Hematopoietic multipotent progenitor cell treated with erythropoietin and hydrocortisone succinate and interleukin-3 and kit ligand, for 17 days (in vitro differentiated cells): Measurements from ENCODE around the gene CNOT2.
"Not testable (repeated sequence)": the region's sequence is repeated elsewhere in the genome, so short reads cannot be mapped to it uniquely, and the experiment has no call there.

ENCODE experiments used
- DNase-seq: peaks from one replicate; pipeline ENCODE4 v3.0.0-alpha.2; 2015; ENCODE audit warnings: low spot score

The CNOT2 gene

DNA sequence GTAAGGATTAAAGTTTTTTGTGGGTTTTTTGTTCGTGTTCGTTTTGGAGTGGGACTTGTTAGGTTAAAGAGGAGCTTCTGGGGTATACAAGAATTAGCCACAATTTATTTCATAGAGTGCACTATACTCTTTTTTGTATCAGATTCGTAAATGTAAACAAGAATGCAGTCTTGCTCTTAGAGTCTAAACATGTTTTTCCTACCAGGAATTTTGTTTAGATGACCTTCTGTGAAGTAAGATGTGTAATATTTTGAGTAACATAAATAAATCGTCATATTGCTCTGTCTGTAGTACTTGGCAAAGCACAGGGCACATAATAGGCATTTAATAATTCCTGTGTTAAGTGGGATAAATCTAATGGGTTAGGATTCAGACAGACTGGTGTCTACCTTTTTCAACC is 9.6 kb downstream of the CNOT2 start:
- no peak for DNase-seq

DNA sequence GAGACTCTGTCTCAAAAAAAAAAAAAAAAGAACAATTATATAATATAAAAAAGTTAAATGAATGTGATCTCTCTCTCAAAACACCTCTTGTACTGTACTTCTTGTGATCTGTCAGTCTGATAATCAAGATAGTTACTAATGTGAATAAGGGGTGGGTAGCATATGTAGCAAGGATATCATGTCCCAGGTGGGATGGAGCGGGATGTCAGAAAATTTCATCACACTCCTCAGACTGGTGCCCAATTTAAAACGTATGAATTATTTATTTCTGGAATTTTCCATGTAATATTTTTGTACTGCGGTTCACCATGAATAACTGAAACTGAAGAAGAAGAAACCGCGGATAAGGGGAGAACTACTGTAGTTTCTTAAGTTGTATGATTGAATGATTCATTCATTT is 11.0 kb downstream of the CNOT2 start:
- DNase-seq = no peak

DNA sequence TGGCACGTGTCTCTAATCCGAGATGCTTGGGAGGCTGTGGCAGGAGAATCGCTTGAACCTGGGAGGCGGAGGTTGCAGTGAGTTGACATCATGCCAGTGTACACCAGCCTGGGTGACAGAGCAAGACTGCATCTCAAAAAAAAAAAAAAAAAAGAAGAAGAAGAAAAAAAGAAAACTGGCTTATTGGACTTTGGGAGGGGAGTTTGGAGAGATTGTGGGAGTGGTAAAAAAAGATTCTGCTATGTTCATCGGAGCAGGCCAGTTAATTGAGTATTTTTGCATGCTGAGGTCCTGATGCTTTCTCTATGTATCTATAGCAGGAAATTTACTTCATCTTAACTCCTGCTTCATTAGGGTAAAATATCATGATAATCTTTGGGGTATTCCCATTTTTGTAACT is 11.6 kb downstream of the CNOT2 start:
- no peak for DNase-seq

DNA sequence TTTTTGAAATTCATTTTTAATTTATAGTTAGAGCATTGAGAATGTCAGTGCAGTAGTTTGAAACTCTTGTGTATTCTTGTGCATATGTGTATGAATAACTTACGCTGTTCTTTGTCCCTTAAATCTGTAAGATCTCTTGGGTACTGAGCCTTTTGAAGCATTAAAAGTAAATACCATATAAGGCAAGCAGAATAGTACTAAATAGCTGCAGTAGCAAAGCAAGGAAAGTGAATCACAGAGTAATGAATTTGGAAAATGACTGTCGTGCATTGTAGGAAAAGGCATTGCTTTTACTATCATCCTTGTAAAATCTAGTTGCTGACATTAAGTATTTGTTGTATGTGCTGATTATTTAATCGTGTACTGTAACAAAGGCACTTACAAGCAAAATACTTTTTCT is 12.1 kb downstream of the CNOT2 start:
- no peak for DNase-seq

- DNase-seq = no peak
Measured at GRCh38 chr12:70258605-70259403, 15.6 kb downstream of the CNOT2 start.

DNA sequence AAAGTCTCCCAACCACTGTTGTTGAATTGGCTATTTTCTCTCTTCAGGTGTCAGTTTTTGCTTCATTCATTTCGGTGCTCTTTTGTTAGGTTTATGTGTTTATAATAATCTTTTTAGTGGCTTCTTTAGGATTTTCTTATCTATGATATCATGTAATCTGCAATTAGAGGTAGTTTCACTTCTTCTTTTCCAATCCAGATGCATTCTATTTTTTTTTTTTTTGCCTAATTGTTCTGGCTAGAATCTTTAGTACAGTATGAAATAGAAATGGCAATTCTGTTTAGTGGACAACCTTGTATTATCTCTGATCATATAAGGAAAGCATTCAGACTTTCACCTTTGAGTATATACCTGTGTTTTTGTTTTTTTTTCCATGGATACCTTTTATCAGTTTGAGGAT is 17.4 kb downstream of the CNOT2 start:
- no peak for DNase-seq

DNA sequence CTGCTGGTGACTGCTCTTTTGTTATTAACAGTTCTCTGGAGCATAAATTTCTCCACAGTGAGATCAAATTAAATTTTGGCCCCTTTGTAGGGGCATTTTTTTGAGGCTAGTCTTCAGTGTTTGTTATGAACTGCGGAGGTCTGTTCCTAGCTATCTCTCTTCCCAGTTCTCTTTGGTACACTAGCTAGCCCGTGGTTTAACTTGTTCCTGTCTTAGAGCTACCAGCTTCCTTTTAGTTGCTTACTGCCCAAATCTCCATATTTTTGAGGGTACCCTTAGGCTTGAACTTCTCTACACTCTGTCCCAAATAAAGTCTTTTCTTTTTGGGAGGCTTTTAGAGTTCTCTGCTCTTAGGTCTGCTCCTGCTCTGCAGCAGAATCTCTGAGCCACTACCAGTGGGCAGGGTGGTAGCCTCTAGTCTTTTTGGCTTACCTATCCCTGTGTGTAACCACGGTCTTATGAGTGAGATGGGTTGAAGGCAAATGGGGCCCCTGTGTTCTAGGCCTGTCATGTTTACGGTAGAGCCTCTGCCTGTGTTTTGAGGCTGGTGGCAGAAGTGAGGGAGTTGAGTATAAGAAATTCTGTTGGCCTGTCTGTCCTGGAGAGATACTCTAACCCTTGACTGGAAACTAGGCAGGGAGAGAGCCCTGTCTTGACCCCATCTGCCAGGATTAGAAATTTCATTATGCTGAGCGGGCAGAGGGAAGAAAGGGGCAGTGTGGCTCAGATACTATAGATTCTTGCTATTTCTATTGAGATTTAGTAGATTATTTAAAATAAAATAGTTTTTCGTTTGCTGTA is 21.0 kb downstream of the CNOT2 start:
- no peak for DNase-seq

- no peak for DNase-seq
Measured at GRCh38 chr12:70265132-70265531, 21.9 kb downstream of the CNOT2 start.

DNA sequence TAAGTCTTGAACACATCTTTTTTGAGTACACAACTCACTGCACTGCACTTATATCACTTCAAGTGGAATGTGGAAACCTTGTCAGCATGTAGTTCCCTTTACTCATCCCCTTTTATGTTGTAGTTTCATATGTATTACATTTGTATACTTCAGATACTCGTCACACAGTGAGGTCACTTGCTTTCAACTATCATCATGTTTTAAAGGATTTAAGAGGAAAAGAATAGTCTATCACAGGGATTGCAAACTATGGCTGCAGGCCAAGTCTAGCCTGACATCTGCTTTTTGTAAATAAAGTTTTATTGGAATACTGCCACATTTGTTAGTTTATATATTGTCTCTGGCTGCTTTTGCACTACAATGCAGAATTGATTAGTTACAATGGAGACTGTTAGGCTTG is 24.3 kb downstream of the CNOT2 start:
- DNase-seq = no peak

- DNase-seq = no peak
Measured at GRCh38 chr12:70268972-70269371, 25.7 kb downstream of the CNOT2 start.

DNA sequence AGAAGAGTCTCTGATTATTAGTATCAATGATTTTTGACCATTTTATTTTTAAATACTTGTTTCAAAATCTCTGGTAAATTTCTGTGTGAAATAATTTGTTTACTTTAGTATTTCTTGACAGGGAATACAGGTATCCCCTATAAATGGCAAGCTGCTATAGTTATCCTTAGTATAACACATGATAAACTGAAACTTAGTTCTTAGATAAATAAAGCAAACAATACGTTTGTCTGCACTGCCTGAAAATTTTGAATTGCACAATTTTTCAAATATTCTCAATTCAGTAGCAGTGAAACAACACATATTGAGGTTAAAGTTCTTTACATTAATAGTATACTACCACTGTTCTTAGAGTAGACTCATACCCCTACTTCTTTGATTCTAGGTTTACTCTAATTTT is 26.9 kb downstream of the CNOT2 start:
- DNase-seq = no peak

DNA sequence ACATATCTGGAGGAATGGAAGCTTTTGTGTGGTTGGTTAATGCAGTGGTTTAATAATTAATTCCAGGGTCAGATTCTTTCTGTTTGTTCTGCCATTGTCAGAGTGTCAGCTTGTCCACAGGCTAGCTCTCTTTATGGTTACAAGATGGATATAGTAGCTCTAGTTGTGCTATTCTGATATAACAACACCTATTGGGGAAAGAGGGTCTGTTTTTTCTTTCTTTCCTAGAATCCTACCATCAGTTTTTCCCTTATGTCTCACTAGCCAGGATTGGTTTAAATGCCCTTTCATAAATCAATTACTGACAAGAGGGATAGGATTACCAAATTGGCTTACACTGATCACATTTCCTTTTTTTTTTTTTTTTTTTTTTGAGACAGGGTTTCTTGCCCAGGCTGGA is 27.8 kb downstream of the CNOT2 start:
- DNase-seq = no peak

DNA sequence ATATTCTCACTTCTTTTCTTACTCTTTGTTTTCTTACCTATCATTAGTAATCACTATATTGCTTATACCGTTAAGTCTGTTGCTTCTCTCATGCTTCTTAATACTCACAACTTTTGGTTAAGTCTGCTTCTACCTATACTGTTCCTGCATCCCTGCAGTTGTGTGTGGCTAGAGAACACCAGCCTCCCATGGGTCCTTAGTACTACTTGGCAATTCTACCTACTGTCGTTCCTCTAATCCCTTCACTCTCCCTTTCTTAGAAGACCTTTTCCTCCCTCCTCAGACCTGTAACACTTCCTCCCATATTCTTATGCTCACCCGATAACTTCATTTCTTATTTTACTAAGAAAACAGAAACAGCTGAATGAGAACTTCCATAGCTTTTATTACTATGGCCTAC is 29.3 kb downstream of the CNOT2 start:
- DNase-seq = no peak

DNA sequence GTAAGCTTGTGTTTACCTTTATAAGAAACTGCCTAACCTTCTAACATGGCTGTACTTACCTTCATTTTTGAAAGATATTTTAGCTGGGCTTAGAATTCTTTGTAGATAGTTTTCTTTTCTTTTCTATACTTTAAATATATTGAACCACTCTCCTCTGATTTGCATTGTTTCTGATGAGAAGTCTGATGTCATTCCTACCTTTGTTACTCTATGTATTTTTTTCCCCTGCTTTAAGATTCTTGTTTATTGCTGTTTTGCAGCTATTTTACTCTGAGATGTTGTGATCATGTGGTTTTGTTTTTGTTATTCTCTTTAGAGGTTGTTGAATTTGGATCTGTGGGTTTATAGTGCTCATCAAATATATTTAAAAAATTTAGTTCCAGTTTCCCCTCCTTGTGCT is 31.8 kb downstream of the CNOT2 start:
- DNase-seq = no peak

GRCh38 chr12:70277973-70278372 is 34.7 kb downstream of the CNOT2 start:
- DNase-seq = no peak

DNA sequence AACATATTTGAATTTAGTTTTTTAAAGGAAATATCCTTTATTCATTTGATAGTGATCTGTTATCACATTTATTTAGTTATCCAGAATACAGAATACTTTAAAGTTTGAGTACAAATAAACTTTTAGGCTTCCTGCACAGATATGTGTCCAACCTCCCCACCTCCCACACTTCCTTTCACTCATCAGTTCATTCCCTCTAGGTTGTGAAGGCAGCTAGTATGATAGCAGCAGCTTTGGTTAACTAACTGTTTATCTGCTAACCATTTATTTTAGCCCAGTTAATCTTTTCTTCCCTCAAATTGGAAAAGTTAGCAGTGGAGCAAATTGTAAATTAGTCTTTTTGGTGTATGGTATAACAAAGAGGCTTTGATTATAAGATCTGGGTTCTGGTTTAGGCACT is 35.7 kb downstream of the CNOT2 start:
- no peak for DNase-seq

DNA sequence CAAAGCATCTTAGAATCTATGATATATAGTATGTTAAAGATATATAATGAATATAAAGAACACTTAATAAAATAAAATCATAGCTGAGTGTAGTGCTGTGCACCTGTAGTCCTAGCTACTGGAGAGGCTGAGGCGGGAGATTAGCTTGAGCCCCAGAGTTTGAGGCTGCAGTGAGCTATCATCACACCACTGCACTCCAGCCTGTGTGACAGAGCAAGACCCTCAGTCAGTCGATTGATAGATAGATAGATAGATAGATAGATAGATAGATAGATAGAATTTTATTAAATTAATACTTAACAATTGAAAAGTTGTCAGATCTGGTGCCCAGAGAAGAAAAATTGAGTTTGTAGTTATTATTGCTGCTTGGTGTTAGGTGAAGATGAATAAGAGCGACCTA is 40.0 kb downstream of the CNOT2 start:
- no peak for DNase-seq

GRCh38 chr12:70288817-70289216 is 45.6 kb downstream of the CNOT2 start:
- DNase-seq = no peak

GRCh38 chr12:70290116-70290515 is 46.9 kb downstream of the CNOT2 start:
- no peak for DNase-seq

GRCh38 chr12:70292017-70292776 is 49.0 kb downstream of the CNOT2 start:
- DNase-seq = no peak

- DNase-seq = not testable (repeated sequence)
Measured at GRCh38 chr12:70304684-70305555, 61.7 kb downstream of the CNOT2 start.

DNA sequence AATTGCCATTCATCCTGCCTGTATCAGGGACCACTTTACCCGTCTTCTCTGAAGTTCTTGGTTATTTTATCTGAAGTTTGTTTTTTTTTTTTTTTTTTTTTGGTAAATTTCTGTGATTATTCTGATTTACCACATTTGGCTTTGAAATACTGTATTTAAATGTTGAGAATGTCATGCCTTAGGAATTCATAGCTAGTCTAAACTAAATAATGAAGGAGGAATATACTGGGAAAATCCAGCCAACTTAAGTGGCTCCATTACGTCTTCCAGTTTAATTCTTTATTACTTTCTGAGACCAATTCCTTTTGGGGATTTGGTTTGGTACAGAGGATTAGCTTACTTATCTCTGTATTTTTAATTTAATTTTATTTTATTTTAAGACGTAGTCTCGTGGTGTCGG is 62.6 kb downstream of the CNOT2 start:
- DNase-seq = no peak
